ENCODE results near the gene DOK7.

Gene DOK7

DNA sequence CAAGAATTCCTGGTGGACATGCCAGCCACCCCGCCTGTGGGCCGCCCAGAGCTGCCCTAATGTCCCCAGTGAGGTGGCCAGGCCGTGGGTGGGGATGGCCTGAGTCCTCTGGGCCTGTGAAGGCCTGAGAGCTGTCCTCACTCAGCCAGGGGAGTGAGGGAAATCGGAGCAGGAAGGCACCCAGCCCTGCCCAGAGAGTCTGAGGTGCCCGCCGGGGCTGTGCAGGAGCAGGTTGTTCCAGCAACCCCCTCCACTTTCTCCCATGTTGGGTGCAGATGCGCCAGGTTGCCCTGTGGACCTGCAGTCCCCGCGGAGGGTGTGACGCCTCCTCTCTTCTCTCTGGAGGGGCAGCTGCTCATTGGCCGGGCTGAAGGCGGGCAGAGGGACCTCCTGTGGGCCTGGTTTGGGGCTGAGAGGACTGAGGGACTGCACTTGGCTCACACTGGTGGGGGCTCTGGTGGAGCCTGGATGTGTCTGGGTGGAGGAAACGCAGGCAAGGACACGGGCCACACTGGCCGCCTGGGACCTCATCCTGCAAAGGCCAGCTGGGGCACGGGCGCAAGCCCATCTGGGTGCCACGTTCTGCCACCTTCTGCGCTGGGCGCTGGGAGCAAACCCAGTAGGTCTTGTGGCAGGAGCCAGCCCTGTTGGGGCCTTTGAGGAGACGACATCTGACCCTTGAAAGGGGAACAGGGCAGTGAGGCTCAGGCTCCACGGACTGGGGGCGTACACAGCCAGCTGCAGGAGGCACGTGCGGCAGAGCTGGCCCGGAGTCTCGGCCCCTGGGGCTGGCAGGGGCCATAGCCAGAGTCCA is 14.0 kb downstream of the DOK7 start:
- DNase-seq: no peak

DNA sequence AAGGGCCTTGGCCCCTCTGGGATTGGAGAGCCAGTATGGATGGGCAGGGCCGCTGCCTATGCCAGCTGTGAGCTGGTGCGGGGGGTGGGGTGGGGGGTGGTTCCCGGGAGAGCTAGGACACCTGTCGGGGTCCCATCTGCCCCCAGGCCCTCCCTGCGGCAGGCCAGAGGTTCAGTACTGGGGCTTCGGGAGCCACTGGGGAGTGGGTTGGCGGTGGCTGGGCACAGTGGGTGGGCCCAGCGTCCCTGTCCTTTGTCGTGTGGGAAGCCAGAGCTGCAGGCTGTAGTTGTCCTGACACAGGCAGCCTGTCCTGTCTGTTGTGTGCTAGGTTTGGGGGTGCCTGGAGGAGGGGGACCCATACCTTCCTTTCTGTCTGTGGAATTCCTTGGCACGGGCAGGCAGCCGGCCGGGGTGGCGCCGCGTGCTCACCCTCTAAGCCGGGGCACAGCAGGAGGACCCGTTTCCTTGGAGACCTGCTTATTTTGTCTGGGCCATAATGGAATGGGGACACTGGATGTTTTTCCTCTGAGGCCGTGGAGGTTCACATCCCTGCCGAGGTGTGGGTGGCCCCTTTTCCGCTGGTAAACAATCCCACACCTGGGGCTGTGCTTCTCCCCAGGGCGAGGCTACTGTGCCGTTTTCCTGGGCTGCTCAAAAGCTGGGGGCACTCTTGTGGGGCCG is 14.8 kb downstream of the DOK7 start:
- DNase-seq: no peak

DNA sequence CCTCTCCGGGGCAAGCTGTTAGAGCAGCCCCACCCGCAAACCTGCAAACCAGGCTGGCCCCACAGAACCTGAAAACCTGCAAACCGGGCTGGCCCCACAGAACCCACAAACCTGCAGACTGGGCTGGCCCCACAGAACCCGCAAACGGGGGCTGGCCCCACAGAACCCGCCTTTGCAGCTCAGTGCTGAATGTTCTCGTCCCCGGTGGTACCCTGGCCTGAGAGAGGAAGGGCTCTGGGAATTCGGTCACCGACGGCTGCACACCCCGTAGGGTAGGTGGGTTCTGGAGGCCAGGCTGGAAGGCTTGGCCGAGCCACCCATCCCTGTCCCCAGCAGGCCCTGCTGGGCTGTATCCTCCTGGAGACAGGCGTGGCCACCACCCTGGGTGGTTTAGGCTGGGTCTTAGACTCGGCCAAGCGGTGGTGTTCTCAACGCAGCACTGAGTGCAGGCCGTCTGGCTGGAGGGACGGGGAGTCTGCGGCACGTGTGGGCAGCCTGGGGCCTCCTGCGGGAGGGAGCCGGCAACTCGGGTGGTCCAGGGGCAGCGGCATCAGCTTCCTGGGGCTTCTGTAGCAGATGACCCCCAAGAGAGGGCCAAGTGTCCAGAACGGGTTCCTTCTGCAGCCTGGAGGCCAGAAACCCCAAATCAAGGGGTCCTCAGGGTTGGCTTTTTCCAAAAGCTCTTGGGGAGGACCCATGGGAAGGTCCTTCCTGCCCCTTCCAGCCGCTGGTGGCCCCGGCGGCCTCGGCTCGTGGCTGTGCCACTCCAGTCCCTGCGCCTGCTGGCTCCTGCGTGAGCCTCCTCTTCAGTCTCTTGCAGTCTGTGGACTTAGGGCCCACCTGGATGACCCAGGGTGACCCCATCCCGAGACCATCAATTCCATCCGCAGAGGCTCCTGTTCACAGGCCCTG is 15.6 kb downstream of the DOK7 start:
- DNase-seq: no peak

DNA sequence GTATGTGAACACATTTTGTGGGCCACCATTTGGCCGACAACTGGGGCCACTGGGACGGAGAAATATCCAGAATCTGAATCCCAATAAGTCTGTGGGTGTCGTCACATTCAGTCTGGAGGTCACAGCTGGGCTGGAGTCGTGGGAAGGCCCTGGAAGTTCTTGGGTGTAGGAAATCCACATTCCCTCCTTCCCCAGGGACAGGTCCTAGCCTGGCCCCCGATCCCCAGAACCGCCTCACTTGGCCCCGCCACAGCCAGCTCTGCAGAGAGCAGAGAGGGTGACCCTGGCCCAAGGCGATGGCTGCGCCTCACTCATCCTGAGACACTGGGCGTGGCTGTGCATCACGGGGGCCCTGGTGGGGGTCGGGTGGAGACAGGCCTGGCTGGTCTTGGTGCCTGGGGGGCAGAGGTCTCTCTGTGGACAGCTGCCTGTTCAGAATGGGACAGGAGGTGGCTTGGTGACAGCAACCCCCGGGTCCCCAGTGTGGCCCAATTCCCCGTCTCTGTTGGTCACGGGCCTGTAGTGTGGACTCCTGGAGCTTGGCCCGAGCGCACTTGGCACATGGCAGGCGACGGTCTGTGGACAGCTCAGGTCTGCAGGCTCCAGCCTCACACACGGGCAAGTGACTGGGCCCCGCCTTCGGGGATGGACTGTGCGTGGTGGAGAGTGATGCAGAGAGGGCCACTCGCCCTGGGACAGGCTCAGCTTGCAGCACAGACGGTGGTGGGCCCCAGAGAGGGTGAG is 16.4 kb downstream of the DOK7 start:
- DNase-seq: no peak

DNA sequence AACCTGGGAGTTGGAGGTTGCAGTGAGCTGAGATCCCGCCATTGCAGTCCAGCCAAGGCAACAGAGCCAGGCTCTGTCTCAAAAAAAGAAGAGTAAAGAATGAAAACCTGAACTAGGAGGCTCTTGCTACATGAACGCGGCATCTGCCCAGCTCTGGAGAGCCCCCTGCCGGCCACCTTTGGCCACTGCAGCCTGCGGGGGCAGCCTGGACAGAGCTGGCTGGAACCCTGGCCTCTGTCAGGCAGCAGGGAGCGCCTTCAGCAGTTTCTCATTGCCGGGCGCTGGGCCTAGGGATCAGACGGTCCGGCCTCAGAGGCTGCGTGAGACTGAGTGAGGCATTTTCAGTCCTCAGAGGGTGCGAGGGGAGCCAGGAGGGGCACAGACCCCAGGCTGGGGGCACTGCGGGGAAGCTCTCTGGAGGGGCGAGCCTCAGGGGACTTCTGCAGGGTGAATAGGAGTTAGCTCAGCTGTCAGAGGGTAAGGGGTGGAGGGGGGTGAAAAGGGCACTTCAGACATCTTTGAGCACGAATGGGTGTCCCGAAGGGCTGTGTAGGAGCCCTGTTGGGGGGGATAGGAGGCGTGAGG is 17.5 kb downstream of the DOK7 start:
- peak; percentile 89 for DNase-seq

DNA sequence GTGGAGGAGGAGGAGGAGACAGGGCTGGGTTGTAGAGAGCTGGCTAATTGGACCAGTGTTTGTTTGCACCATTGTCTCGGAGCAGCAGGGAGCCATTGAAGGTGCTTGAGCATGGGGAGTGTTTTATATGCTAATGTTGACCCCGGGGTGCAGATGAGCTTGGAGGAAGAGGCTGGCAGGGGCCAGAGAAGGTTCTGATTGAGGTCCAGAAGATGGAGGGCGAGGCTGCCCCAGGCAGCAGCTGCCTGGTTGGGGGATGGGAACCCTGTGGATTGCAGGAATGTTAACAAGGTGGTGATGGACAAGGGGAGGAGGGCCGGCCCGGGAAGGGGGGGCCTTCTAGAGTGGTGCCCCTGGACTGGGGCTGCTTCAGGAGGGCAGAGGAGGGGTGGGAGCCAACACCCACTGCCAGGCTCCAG is 18.0 kb downstream of the DOK7 start:
- no peak for DNase-seq

DNA sequence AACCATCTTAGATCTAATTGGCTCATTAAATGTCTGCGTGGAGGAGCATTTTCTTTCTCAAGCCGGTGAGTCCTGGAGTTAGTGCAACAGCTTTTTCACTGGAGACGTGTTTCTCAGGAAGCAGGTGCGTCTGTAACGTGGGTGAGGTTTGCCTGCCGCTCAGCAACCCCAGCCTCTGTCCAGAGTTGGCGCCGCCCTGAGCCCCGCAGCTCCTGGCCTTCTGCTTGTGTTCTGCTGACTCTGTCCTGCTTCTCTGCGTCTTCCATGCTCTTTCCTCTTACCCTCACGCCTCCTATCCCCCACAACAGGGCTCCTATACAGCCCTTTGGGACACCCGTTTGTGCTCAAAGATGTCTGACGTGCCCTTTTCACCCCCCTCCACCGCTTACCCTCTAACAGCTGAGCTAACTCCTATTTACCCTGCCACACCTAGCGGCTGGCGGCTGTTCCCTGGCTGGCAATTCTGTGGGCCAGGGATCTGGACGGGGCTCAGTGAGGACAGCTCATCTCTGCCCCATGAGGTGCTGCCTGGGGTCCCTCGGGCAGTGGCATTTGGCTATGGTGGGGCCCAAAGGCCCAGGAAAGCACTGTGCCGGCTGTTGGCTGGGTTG is 18.8 kb downstream of the DOK7 start:
- no peak for DNase-seq

DNA sequence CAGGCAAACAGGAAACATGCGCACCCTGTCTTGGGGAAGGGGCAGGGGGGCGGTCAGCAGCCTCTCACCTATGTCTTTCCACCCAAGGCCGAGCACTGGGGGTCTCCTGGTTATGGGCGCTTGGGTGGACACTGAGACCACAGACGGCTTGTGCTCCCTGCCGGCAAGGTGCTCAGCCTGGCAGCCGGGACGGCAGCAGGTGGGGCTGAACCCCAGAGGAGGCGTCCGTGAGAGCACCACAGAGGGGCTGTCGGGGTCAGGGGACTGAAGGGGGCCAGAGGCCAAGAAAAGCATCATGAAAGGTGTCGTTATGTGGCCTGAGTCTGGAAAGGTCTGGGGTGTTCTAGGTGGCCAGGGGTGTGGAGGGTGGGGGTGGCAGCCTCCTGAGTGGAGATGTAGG is 19.6 kb downstream of the DOK7 start:
- DNase-seq: no peak

DNA sequence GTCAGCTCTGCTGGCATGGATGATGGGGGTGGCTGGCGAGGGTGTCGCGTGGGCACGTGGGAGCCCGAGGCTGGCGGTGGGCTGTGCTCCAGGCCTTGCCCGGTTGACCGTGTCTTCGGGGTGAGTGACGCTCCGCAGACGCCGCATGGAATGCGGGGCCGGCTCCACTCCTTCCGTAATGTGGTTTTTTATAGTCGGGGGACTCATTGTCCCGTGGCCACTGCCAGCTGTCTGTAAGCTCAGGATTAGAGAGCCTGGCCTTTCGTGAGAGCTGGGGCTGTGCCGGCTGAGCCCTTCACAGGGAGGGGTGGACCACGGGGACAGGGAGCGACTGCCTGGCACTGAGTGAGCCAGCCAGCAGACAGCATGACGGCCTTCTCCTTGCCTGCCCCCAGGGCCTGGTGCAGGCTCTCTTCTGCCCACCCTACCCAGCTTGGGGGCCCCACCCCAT is 20.4 kb downstream of the DOK7 start:
- no peak for DNase-seq

DNA sequence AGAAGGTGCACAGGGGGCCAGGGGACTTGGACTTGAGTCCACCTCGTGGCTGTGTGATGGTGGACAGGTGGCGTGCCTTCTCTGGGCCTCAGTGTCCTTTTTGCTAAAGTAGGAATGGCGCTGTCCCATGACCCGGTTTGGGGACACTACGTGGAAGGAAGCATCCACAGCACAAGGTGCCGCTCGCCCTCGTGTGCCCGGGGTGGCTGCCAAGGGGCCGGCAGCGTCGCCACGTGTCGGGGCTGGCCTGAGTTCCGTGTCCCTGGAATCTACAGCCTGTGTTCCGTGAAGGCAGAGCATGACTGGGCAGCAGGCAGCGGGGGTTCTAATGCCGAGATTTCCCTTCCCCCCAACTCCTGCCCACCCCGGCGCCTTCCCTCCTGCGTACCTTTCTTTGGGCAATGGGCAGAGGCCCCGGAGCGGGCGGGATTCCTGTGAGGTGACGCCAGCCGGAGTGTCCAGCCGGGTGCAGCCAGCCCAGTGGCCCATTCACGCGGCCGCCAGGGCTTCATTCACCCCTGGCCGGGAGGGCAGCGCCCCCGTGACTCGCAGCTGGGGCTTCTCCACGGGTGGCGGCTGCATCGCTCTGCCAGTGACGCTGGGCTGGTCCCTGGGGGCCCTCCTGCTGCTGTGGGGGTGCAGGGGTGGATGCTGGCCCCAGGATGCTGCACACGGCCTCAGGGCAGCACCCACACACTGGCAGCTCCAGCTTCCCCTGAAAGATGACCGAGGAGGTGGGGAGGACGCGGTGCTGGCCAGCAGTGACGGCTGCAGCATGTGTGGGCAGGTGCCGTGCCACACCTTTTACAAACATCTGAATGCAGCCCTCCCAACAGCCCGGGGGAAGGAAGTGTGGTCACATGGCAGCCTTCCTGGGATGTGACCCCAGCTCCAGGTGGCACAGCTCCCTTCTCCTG is 21.2 kb downstream of the DOK7 start:
- no peak for DNase-seq

DNA sequence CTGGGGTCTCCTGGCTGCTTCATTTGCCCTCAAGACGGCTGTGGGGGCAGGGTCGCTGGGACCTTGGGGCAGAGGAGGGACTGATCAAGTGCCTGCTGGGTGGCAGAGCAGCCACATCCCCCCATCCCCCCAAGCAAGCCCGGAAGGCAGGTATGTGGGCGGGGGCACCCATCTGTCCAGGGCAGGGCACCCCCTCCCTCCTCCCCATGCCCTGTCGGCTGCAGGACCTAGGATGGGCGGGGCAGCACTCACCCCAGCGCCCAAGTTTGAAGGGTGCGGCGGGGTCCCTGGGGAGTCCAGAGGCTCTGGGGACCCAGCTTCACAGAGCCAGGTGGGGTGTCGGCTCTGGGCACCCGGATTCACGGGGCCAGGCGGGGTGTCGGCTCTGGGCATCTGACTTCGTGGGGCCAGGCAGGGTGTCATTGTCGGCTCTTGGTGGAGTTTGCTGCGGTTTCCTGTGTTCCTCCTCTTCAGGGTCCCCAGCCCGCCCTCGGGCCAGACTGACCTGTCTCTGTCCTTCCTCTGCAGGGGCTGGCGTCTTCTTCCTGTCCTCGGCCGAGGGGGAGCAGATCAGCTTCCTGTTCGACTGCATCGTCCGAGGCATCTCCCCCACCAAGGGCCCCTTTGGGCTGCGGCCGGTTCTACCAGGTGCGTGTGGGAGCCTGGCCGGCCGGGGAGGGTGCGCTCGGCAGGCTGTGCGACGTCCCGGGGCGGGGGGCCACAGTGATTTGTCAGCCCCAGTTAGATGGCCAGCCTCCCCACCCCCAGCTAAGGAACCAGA is 22.1 kb downstream of the DOK7 start:
- no peak for DNase-seq

DNA sequence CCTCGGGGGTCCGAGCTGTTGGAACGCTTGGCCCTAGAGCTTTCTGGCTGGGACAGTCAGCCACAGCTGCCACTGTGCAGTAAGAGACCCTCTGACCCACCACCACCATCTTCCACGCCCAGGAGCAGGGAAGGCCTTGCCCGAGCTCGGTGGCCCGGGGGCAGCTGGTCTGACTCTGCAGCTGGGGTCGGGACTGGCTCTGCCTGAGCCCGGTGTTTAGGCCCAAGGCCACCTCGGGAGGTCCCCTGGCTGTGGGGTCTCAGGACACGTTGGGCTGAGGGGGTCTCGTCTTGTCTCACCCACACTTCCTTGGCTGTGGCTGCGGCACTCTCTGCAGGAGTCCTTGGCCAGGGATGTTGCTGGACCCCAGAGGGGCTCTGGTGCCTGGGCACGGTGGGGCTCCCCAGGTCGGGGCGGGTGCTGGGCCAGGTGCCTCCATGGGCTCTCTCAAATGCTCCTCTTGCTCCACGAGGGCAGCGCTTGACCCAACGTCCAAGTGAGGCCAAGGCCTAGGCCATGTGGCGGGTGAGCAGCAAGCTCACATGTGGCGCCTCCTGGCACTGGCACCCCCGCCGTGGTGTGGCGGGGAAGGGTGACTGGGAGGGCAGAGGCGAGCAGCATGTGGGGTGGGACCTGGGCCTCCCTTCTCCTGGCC is 22.9 kb downstream of the DOK7 start:
- no peak for DNase-seq

DNA sequence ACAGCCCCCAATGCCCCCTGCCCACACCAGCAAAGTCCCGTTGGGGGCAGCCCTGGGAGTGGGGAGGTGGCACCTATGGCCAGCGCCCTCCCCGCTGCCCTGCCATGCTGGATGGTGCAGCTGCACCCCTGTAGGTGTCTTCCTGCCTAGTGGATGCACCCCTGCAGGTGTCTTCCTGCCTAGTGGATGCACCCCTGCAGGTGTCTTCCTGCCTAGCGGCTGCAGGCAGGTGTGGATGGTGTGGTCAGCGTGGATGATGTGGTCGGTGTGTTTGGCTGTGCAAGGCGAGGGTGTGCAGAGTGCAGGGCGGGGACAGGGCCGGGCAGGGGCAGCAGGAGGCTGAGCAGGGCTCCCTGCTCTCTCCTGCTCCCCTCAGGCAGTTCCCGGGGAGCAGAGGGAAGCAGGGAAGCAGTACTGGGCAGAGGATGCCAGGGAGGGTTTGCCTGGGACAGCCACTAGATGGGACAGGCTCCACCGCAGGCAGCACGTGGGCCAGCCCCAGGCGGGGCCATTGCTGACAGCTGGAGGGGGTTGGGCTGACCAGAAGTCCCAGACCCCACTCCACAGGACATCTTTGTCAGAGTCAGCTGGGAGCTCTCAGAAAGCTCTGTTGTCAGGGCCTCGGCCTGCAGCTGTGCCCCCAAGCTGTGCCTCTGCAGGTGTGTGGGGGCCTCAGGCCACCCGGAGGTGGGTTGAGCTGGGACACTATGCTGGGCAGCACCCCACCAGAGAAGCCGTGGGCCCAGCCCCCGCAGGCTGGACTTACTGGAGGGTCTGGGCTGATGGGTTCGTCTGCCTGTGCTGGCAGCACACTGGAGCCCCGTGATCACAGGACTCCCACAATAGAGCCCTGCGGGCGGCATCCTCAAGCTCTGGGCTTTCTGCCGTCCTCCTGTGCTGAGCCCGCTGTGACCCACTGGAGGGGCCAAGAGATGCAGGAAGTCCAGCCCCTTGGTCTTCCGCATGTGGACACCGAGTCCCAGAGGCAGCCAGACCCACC is 23.7 kb downstream of the DOK7 start:
- no peak for DNase-seq

DNA sequence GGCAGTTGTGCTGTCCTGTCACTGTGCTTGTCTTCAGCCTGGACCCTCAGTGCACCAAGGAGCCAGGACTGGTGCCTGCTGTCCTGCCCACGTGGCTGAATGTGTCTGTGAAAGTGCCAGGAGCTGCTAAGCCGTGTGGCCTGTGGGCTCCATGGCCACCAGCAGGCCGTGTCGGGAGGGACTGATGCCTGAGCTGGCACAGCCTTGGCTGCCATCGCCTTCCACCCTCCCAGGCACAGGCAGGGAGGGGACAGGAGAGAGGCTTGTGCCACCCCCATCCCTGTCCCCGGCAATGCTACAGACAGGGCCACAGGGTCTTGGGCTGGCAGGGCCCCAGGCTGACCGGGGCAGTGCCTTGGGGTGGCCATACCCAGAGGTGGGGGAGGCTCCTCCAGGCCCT is 24.8 kb downstream of the DOK7 start:
- DNase-seq: no peak

DNA sequence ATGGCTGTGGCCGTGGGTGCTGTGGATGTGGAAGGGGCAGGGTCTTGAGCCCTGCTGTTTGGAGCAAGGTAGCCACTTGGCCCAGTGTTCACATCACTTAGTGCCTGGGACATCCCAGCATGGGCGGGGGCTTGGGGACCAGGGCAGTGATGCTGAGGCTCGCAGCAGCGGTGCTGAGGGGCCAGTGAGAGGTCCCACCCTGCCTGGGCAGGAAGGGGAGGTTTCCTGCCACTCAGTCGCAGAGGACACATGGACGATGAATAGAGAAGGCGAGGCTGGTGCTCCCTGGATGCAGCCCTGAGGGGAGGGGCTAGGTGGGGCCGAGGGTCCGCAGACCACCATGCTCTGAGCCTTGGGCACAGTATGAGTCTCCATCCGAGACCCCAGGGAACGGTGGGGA is 25.7 kb downstream of the DOK7 start:
- no peak for DNase-seq

DNA sequence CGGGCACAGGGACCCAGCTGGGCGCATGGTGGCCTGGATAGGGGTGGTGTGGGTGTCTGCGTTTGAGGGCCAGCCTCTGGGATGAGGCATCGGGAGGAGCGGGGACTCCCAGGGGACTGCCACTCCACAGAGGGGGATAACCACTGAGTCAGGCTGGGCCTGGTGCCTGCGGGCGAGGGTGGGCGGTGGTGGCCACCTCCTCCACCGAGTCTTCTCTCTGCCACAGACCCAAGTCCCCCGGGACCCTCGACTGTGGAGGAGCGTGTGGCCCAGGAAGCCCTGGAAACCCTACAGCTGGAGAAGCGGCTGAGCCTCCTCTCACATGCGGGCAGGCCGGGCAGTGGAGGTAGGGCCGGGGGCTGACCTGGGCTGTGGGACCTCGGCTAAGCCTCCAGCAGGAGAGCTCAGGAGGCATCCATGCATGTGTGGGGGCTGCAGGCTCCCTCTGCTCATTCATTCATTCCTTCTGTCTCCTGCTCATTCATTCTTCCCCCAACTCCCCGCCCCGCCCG is 26.4 kb downstream of the DOK7 start:
- no peak for DNase-seq

DNA sequence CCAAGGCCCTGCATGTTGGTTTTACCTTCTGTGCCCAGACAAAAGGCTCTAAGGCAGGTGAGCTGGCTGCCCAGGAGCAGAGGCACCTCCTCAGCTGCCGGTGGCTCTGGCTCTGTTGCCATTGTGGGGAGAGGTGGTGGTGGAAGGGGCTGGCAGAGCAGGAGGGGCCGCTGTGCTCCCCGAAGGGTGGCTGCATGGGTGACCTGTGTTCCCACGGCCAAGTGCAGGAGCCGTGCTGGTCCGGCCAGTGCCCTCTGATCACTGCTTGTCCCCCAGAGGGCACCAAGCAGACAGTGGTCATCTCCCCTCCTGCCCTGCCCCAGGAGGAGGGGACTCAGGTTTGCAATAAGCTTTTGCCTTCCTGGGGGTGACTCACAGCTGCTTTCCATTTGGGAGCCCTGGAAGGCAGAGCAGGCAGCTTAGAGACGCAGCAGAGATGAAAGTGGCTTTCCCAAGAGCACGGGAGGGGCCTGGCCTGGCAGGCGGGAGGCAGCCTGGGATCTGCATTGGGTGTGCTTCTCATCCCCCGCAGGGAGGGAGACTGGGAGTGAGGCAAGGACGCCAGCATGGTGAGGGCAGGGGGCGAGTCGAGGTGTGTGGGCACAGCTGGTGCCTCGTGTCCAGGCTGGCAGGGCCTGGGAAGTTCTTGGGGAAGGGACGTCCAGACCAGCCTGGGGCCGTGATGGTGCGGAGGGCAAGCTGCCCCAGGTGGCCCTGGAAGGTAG is 28.7 kb downstream of the DOK7 start:
- DNase-seq: no peak
